ENCODE data around the gene CELF6. TPM values are rescaled to one million over a fixed set of nuclear protein-coding genes. Genes with fewer than 3 reads are reported as not detected.

CELF6 gene
- total RNA-seq, 1 experiment from 2014 or later = 0.52 TPM

DNA sequence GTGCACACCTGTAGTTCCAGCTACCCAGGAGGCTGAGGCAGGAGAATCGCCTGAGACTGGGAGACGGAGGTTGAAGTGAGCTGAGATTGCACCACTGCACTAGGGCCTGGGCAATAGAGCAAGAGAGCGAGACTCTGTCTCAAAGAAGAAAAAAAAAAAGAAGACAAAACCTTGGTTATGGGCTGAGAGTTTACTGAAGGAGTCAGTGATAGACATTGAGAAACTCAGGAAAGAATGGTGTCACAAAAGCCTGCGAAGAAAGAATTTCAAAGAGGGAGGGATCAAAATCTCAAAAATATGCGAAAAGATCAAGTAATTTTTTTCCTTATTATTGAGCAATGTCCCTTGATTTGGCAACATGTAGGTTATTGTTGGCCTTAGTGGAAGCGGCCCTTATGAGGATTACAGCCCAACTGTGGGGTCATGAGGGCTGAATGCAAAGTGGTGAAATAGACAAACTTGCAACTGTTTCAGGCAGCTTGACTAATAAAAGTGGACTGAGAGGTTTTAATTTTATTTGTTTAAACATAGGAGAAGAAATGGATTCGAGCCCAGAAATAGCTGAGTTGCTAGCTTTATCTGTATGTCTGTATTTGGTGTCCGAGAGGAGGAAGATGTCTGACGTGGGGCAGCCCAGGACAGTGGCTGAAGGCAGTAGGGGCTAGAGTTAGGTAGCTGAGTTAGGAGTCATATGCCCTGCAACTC, 18.8 kb upstream of the CELF6 start (continued):
- TF ChIP-seq, protein P1, sequence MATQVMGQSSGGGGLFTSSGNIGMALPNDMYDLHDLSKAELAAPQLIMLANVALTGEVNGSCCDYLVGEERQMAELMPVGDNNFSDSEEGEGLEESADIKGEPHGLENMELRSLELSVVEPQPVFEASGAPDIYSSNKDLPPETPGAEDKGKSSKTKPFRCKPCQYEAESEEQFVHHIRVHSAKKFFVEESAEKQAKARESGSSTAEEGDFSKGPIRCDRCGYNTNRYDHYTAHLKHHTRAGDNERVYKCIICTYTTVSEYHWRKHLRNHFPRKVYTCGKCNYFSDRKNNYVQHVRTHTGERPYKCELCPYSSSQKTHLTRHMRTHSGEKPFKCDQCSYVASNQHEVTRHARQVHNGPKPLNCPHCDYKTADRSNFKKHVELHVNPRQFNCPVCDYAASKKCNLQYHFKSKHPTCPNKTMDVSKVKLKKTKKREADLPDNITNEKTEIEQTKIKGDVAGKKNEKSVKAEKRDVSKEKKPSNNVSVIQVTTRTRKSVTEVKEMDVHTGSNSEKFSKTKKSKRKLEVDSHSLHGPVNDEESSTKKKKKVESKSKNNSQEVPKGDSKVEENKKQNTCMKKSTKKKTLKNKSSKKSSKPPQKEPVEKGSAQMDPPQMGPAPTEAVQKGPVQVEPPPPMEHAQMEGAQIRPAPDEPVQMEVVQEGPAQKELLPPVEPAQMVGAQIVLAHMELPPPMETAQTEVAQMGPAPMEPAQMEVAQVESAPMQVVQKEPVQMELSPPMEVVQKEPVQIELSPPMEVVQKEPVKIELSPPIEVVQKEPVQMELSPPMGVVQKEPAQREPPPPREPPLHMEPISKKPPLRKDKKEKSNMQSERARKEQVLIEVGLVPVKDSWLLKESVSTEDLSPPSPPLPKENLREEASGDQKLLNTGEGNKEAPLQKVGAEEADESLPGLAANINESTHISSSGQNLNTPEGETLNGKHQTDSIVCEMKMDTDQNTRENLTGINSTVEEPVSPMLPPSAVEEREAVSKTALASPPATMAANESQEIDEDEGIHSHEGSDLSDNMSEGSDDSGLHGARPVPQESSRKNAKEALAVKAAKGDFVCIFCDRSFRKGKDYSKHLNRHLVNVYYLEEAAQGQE (IDR thresholded peaks at IDR 0.05; ENCODE audit: low read depth) = no peak
- TF ChIP-seq POLR2A (IDR thresholded peaks at IDR 0.05; ENCODE audit: borderline replicate concordance, extremely low read depth, insufficient read depth, insufficient read length) (no peak), RAD21 (IDR thresholded peaks at IDR 0.05; ENCODE audit: low read depth) (no peak)

DNA sequence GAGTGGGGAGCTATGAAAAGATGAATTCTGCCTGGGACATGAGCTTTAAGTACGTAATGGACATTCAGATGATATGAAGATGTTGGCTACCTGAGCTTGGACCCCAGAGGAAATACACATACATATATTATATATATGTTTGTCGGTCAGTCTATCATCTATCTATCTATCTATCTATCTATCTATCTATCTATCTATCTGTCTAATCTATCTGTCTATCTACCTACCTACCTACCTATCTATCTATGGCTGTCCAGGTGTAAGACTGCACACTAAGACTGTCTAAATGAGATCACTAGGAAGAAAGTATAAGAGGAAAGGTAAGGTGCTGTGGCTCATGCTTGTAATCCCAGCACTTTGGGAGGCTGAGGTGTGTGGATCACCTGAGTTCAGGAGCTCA, 18.2 kb upstream of the CELF6 start:
- CTCF ChIA-PET = interaction anchor here (1.6 kb wide), 1 partner anchor 25 kb away, joined by 3 read pairs; no protein-coding TSS in a partner anchor
- TF ChIP-seq RAD21 (IDR thresholded peaks at IDR 0.05; ENCODE audit: low read depth) (no peak), POLR2A (IDR thresholded peaks at IDR 0.05; ENCODE audit: borderline replicate concordance, extremely low read depth, insufficient read depth, insufficient read length) (no peak), YY1 (IDR thresholded peaks at IDR 0.05; ENCODE audit: extremely low read depth, insufficient replicate concordance, low read depth, low read length) (no peak), EZH2phosphoT487 (IDR thresholded peaks at IDR 0.05; ENCODE audit: borderline replicate concordance) (no peak), JUND (IDR thresholded peaks at IDR 0.05) (no peak), EGR1 (IDR thresholded peaks at IDR 0.05; ENCODE audit: low read depth) (no peak), ZNF274 (IDR thresholded peaks at IDR 0.05; ENCODE audit: low read depth, low read length) (no peak), ZFX (IDR thresholded peaks at IDR 0.05) (no peak), FOSL1 (IDR thresholded peaks at IDR 0.05; ENCODE audit: low read depth) (no peak), TCF7L2 (IDR thresholded peaks at IDR 0.05; ENCODE audit: borderline replicate concordance, extremely low read depth, insufficient read depth, insufficient read length) (no peak), CBX3 (IDR thresholded peaks at IDR 0.05; ENCODE audit: low read depth) (no peak)
- TF ChIP-seq, protein P2, sequence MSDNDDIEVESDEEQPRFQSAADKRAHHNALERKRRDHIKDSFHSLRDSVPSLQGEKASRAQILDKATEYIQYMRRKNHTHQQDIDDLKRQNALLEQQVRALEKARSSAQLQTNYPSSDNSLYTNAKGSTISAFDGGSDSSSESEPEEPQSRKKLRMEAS (IDR thresholded peaks at IDR 0.05) = no peak
- TF ChIP-seq, protein P3, sequence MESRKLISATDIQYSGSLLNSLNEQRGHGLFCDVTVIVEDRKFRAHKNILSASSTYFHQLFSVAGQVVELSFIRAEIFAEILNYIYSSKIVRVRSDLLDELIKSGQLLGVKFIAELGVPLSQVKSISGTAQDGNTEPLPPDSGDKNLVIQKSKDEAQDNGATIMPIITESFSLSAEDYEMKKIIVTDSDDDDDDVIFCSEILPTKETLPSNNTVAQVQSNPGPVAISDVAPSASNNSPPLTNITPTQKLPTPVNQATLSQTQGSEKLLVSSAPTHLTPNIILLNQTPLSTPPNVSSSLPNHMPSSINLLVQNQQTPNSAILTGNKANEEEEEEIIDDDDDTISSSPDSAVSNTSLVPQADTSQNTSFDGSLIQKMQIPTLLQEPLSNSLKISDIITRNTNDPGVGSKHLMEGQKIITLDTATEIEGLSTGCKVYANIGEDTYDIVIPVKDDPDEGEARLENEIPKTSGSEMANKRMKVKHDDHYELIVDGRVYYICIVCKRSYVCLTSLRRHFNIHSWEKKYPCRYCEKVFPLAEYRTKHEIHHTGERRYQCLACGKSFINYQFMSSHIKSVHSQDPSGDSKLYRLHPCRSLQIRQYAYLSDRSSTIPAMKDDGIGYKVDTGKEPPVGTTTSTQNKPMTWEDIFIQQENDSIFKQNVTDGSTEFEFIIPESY (IDR thresholded peaks at IDR 0.05; ENCODE audit: extremely low read depth, insufficient replicate concordance, low read length) = no peak
- TF ChIP-seq, protein P1 (IDR thresholded peaks at IDR 0.05; ENCODE audit: low read depth) = no peak

More for the DNA sequence above, 18.2 kb upstream of the CELF6 start:
- Histone ChIP-seq H3K27ac (ENCODE audit: low read depth, low read length) (no peak overlapping the region), H3K4me3 (replicated peaks in 1 of 2; ENCODE audit: low read depth in 1 of 2, low read length in 2 of 2) (no peak overlapping the region), H2AFZ (ENCODE audit: low read depth, low read length, poor library complexity, severe bottlenecking) (no peak overlapping the region), H3K9me3 (ENCODE audit: control insufficient read depth in 1 of 2, insufficient read depth in 1 of 2, low read depth in 1 of 2, low read length in 2 of 2) (no peaks in the 10 kb centered on the region), H3K79me2 (ENCODE audit: insufficient read depth, low read length) (no peaks in the 10 kb centered on the region), H4K20me1 (ENCODE audit: insufficient read depth) (no peaks in the 10 kb centered on the region), H3K4me1 (ENCODE audit: control insufficient read depth in 1 of 2, insufficient read depth in 2 of 2, low read length in 2 of 2) (peaks cover 0 to 3% of the 10 kb centered on the region in 2 experiments; a peak in 1 of 4 replicates), H3K9me2 (ENCODE audit: insufficient read depth) (no peaks in the 10 kb centered on the region), H3K9ac (ENCODE audit: low read length) (no peak overlapping the region), H3K36me3 (ENCODE audit: control insufficient read depth in 1 of 2, insufficient read depth in 2 of 2, low read length in 2 of 2) (no peaks in the 10 kb centered on the region), H3K27me3 (ENCODE audit: insufficient read depth, low read length) (no peaks in the 10 kb centered on the region), H3K4me2 (ENCODE audit: low read length) (no peak overlapping the region)
- ATAC-seq (no peak), DNase-seq (ENCODE audit: low read depth, low spot score) (no peak)
- BruUV-seq (replicated peaks) = no TSS peak
- ChIA-PET RAD21 (ENCODE audit: low non-redundant PET in 1 of 2, low total read pairs in 2 of 2, uncharacterized antibody in 2 of 2, unreplicated experiment in 2 of 2) (interaction anchor here in 1 of 2 experiments (0.6 kb wide), 1 partner anchor 432 kb away, joined by 3 read pairs; no protein-coding TSS in a partner anchor), POLR2A (no interaction called here)
- intact Hi-C loops (cut with micrococcal nuclease) = no loop called here

Measured in HCT116 (cell line).